Astrocyte (in vitro differentiated cells and primary cell): ENCODE results near the gene THBS3. TPM values are rescaled to one million over a fixed set of nuclear protein-coding genes. Genes with fewer than 3 reads are reported as not detected.
A peak's percentile ranks its signal among the peaks of the same experiment; 100 is the strongest.
"Not testable (repeated sequence)": the region's sequence is repeated elsewhere in the genome, so short reads cannot be mapped to it uniquely, and the experiment has no call there.

Experiments
- DNase-seq: peaks from one replicate; pipeline ENCODE4 v3.0.0-alpha.2; 2010; ENCODE audit warnings: low read depth
- FAIRE-seq: peaks from 2 replicates; lab custom pipeline; 2011; peaks lifted over from hg19 to GRCh38; lab: Jason Lieb, UNC
- H2AFZ ChIP-seq: 2 replicates; pipeline ENCODE4 v1.6.0; 2012; ENCODE audit warnings: low read depth, low read length, inconsistent platforms
- H3K27ac ChIP-seq: 2 replicates; pipeline ENCODE4 v1.5.1; 2011; ENCODE audit warnings: low read depth, low read length, inconsistent platforms
- H3K27me3 ChIP-seq: 2 replicates; pipeline ENCODE4 v1.6.0; 2011; ENCODE audit warnings: low read length, inconsistent platforms; ENCODE audit not compliant: insufficient read depth
- H3K36me3 ChIP-seq: 2 replicates; pipeline ENCODE4 v1.5.1; 2011; ENCODE audit warnings: low read length, inconsistent platforms; ENCODE audit not compliant: insufficient read depth
- H3K4me1 ChIP-seq: 2 replicates; pipeline ENCODE4 v1.5.1; 2011; ENCODE audit warnings: low read length, inconsistent platforms; ENCODE audit not compliant: insufficient read depth
- H3K4me2 ChIP-seq: 2 replicates; pipeline ENCODE4 v1.6.0; 2012; ENCODE audit warnings: low read length, inconsistent platforms
- H3K4me3 ChIP-seq: 2 replicates; pipeline ENCODE4 v1.5.1; 2011; ENCODE audit warnings: low read depth, mild to moderate bottlenecking, low read length, inconsistent platforms; ENCODE audit not compliant: insufficient read depth
- H3K79me2 ChIP-seq: 2 replicates; pipeline ENCODE4 v1.6.0; 2012; ENCODE audit warnings: mild to moderate bottlenecking, low read length, inconsistent platforms; ENCODE audit not compliant: insufficient read depth
- H3K9ac ChIP-seq: 2 replicates; pipeline ENCODE4 v1.6.0; 2012; ENCODE audit warnings: mild to moderate bottlenecking, low read length, inconsistent platforms
- H3K9me3 ChIP-seq: 2 replicates; pipeline ENCODE4 v1.5.1; 2012; ENCODE audit warnings: low read depth, mild to moderate bottlenecking, low read length, inconsistent platforms; ENCODE audit not compliant: insufficient read depth
- H4K20me1 ChIP-seq: 2 replicates; pipeline ENCODE4 v1.6.0; 2012; ENCODE audit warnings: low read length, inconsistent platforms; ENCODE audit not compliant: insufficient read depth
- H3K27ac Mint-ChIP-seq: one replicate; pipeline ENCODE4 v1.8.0; 2021; ENCODE audit warnings: mild to moderate bottlenecking, mixed read lengths; ENCODE audit not compliant: unreplicated experiment
- H3K27me3 Mint-ChIP-seq: one replicate; pipeline ENCODE4 v1.8.0; 2021; ENCODE audit warnings: low read depth, mixed read lengths; ENCODE audit not compliant: unreplicated experiment
- H3K36me3 Mint-ChIP-seq: one replicate; pipeline ENCODE4 v1.8.0; 2021; ENCODE audit warnings: low read depth, mixed read lengths; ENCODE audit not compliant: unreplicated experiment
- H3K4me1 Mint-ChIP-seq: one replicate; pipeline ENCODE4 v1.8.0; 2021; ENCODE audit warnings: low read depth, mixed read lengths; ENCODE audit not compliant: unreplicated experiment
- H3K4me3 Mint-ChIP-seq: one replicate; pipeline ENCODE4 v1.8.0; 2021; ENCODE audit warnings: mild to moderate bottlenecking, moderate library complexity, mixed read lengths; ENCODE audit not compliant: unreplicated experiment
- H3K9me3 Mint-ChIP-seq: one replicate; pipeline ENCODE4 v1.8.0; 2021; ENCODE audit warnings: mild to moderate bottlenecking, mixed read lengths; ENCODE audit not compliant: unreplicated experiment
- EZH2 ChIP-seq: IDR thresholded peaks from 2 replicates; pipeline ENCODE4 v1.6.1; 2012; ENCODE audit warnings: mild to moderate bottlenecking, low read length, inconsistent platforms; ENCODE audit not compliant: insufficient read depth
- total RNA-seq: library from RNA; stranded (reverse); gene quantifications from 2 replicates; pipeline ENCODE4 v1.2.1, GENCODE V29; 2021
- TF ChIP-seq, protein P1 (sequence below): IDR thresholded peaks from 2 replicates; pipeline ENCODE4 v1.5.1; 2011; ENCODE audit warnings: low read depth, mild to moderate bottlenecking, inconsistent platforms, low read length, moderate library complexity; ENCODE audit not compliant: insufficient read depth

Gene THBS3
- total RNA-seq, 1 donor from 2014 or later, result 153 TPM

DNA sequence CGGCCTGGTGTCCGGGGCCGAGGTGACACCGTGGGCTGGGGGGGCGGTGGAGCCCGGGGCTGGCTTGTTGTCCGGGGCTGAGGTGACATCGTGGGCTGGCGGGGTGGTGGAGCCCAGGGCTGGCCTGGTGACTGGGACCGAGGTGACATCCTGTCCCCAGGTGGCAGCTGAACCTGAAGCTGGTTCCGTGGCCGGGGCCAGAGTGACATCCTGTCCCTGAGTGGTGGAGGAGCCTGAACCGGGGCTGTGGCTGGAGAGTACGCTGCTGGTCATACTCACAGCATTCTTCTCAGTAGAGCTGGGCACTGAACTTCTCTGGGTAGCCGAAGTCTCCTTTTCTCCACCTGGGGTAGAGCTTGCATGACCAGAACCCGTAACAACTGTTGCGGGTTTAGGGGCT lies 15.8 kb downstream of the THBS3 start:
- no peak overlapping the region for H3K9ac ChIP-seq
- peaks cover 16% of the 10 kb centered on the region for H3K79me2 ChIP-seq
- TF ChIP-seq, protein P1, sequence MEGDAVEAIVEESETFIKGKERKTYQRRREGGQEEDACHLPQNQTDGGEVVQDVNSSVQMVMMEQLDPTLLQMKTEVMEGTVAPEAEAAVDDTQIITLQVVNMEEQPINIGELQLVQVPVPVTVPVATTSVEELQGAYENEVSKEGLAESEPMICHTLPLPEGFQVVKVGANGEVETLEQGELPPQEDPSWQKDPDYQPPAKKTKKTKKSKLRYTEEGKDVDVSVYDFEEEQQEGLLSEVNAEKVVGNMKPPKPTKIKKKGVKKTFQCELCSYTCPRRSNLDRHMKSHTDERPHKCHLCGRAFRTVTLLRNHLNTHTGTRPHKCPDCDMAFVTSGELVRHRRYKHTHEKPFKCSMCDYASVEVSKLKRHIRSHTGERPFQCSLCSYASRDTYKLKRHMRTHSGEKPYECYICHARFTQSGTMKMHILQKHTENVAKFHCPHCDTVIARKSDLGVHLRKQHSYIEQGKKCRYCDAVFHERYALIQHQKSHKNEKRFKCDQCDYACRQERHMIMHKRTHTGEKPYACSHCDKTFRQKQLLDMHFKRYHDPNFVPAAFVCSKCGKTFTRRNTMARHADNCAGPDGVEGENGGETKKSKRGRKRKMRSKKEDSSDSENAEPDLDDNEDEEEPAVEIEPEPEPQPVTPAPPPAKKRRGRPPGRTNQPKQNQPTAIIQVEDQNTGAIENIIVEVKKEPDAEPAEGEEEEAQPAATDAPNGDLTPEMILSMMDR, result no peak
- TF ChIP-seq EZH2, result no peak
- FAIRE-seq (no peak), DNase-seq (no peak)
- H3K36me3 ChIP-seq, result no peaks in the 10 kb centered on the region
- peaks cover 1% of the 10 kb centered on the region for H4K20me1 ChIP-seq
- no peak overlapping the region for H3K27ac ChIP-seq
- H2AFZ ChIP-seq, result no peak overlapping the region
- Mint-ChIP-seq H3K9me3 (peaks cover 3% of the 10 kb centered on the region), H3K27ac (peak overlapping the region; percentile 82), H3K36me3 (peaks cover 10% of the 10 kb centered on the region), H3K4me1 (peaks cover 20% of the 10 kb centered on the region), H3K27me3 (peaks cover 1% of the 10 kb centered on the region), H3K4me3 (peak overlapping the region; percentile 62)
- H3K9me3 ChIP-seq, result no peaks in the 10 kb centered on the region
- H3K4me2 ChIP-seq, result no peak overlapping the region
- no peak overlapping the region for H3K4me3 ChIP-seq
- no peaks in the 10 kb centered on the region for H3K27me3 ChIP-seq
- peaks cover 27% of the 10 kb centered on the region for H3K4me1 ChIP-seq

DNA sequence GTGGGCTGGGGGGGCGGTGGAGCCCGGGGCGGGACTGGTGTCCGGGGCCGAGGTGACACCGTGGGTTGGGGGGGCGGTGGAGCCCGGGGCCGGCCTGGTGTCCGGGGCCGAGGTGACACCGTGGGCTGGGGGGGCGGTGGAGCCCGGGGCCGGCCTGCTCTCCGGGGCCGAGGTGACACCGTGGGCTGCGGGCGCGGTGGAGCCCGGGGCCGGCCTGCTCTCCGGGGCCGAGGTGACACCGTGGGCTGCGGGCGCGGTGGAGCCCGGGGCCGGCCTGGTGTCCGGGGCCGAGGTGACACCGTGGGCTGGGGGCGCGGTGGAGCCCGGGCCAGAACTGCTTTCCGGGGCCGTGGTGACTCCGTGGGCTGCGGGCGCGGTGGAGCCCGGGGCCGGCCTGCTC lies 17.8 kb downstream of the THBS3 start:
- H3K79me2 ChIP-seq, H3K4me2 ChIP-seq, FAIRE-seq, H3K9ac ChIP-seq, H3K4me3 Mint-ChIP-seq, H3K9me3 Mint-ChIP-seq, H3K36me3 Mint-ChIP-seq, DNase-seq, H3K4me3 ChIP-seq, H3K27ac Mint-ChIP-seq, H3K27ac ChIP-seq, H3K36me3 ChIP-seq, H3K27me3 ChIP-seq, H2AFZ ChIP-seq, H4K20me1 ChIP-seq, H3K27me3 Mint-ChIP-seq, H3K9me3 ChIP-seq: not testable (repeated sequence)
- H3K4me1 ChIP-seq, result peaks cover 15% of the 10 kb centered on the region
- peaks cover 11% of the 10 kb centered on the region for H3K4me1 Mint-ChIP-seq

DNA sequence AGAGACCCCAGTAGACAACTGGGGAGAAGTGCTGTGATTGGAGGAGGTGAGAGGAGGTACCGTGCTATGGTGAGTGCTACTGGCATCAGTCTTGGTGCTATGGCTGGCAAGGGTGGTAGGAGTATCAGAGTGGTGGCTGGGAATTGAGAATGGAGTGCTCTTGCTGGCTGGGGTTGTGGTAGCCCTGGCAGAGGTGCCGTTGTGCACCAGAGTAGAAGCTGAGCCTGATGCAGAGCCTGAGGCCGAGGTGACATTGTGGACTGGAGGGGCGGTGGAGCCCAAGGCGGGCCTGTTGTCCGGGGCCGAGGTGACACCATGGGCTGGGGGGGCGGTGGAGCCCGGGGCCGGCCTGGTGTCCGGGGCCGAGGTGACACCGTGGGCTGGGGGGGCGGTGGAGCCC lies 19.4 kb downstream of the THBS3 start:
- H3K4me1 Mint-ChIP-seq, result peaks cover 2% of the 10 kb centered on the region
- Histone ChIP-seq H3K4me1 (peaks cover 4% of the 10 kb centered on the region), H3K36me3 (peaks cover 6% of the 10 kb centered on the region), H3K27me3 (no peaks in the 10 kb centered on the region), H2AFZ (no peak overlapping the region), H3K9ac (no peak overlapping the region), H4K20me1 (no peaks in the 10 kb centered on the region), H3K4me2 (no peak overlapping the region), H3K4me3 (no peak overlapping the region), H3K27ac (no peak overlapping the region), H3K9me3 (no peaks in the 10 kb centered on the region), H3K79me2 (no peaks in the 10 kb centered on the region)
- peaks cover 1% of the 10 kb centered on the region for H3K27me3 Mint-ChIP-seq
- FAIRE-seq (no peak), DNase-seq (no peak)
- H3K4me3 Mint-ChIP-seq, result peak overlapping the region; percentile 63
- TF ChIP-seq, protein P1, result no peak
- no peak for TF ChIP-seq EZH2
- peaks cover 3% of the 10 kb centered on the region for H3K9me3 Mint-ChIP-seq
- peaks cover 11% of the 10 kb centered on the region for H3K36me3 Mint-ChIP-seq
- H3K27ac Mint-ChIP-seq, result peak overlapping the region; percentile 55
